Measurements from ENCODE around the gene TTC7B.

TTC7B gene

GRCh38 chr14:90805084-90805391, 11.2 kb downstream of the TTC7B start:
- no peak for DNase-seq

DNA sequence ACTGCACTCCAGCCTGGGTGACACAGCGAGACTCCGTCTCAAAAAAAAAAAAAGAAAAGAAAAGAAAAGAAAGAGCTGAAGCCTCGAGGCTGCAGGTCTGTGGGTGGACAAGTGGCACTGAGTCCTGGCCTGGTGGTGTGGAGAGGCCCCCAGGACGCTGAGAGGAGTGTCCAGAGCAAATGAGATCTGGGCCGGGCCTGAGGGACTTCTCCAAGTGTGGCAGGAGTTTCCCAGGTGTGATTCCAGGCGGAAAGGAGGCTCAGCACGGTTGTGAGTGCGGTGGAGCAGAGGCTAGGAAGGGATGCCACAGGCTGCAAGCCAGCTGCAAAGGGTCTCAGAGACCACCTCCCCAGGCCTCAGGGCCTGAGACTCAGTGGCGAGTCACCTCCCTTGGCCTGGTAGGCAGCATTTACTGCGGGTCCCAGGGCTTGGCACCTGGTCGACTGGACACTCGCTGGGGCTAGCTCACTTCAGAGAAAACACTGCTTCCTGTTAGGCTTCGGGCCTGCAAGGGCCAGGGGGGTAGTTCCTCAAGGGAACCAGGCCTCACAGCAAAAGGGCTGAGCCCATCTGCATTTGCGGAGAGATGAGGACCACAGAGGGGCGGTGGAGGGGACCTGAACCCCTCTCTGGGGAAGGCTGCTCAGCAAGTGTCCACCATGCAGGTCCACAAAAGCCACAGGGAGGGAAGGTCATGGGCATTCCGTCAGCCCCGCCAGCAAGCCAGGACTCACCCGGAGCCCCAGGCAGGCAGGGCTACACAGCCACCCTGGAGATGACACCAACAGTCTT, 11.7 kb downstream of the TTC7B start:
- DNase-seq = no peak

GRCh38 chr14:90803249-90803648, 13.0 kb downstream of the TTC7B start:
- DNase-seq = no peak

- DNase-seq = no peak
Observed at GRCh38 chr14:90799420-90799819, 16.8 kb downstream of the TTC7B start.

DNA sequence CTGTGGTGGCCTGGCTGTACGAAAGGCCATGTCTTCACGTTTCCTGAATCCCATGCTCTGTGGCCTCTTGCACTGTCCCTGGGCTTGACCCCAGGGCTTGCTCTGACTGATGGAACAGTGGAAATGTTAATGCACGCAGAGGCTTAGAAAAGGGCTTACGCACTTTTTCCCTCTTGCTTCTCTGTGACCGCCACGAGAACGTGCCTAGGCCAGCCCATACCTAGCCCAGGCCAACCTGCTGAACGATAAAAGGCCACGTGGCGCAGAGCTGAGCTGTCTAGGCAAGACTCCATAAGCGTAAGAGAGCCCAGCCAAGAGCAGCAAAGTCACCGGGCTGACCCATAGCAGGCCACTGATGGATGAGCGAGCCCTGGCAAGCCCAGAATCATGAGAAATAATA, 18.3 kb downstream of the TTC7B start:
- DNase-seq = no peak

GRCh38 chr14:90797451-90797850, 18.8 kb downstream of the TTC7B start:
- DNase-seq = no peak

DNA sequence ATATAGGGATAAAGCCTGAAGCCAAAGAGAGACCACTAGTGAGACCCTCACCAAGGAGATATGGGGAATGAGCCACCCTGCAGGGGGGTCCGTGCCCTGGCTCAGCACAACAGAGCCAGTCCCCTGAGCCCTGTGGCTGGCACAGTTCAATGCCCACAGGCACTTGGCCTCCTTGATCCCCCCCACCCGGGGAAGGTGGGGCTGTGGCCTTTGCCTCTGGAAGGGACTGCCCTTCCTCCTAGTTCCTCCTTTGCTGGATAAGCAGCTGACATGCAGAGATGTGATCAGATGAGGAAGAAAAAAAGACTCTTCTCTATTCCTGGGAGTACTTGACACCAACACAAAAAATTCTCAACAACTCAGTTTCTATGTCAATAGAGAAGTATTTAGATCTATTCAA, 19.9 kb downstream of the TTC7B start:
- DNase-seq = no peak

GRCh38 chr14:90795744-90796143, 20.5 kb downstream of the TTC7B start:
- DNase-seq = no peak

DNA sequence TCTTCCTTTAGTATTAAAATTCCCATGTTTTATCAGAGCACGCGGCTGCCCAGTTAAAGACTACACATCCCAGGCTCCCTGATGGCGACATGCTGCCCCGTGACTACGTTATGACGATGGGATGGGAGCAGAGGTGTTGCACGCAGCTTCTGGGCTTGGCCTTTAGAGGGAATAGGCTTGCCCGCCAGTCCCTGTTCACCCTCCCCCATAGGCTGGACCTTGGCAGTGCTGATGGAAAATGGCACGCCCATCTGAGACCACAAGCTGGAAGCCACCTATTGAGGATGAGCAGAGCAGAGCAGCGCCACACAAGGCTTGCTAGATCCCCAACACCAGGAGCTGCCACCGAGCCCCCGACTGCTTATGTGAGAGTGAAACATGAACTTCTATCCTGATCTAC, 24.7 kb downstream of the TTC7B start:
- DNase-seq = no peak

DNA sequence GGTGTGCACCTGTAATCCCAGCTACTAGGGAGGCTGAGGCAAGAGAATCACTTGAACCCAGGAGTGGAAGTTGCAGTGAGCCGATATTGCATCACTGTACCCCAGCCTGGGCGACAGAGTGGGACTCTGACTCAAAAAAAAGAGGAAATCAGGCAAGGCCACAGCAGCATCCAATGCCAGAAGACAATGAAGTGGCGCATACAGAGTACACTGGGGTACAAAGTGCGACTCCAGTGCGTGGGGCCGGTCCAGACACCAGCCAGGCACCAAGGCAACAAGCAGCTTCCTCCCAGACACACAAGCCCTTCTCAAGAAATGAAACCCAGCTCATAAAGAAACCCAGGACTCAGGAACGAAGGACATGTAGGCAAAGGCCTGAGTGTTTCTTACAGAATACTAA, 28.2 kb downstream of the TTC7B start:
- DNase-seq = no peak

- no peak for DNase-seq
Observed at GRCh38 chr14:90785876-90786450, 30.3 kb downstream of the TTC7B start.

- DNase-seq = no peak
Observed at GRCh38 chr14:90785471-90785870, 30.8 kb downstream of the TTC7B start.

DNA sequence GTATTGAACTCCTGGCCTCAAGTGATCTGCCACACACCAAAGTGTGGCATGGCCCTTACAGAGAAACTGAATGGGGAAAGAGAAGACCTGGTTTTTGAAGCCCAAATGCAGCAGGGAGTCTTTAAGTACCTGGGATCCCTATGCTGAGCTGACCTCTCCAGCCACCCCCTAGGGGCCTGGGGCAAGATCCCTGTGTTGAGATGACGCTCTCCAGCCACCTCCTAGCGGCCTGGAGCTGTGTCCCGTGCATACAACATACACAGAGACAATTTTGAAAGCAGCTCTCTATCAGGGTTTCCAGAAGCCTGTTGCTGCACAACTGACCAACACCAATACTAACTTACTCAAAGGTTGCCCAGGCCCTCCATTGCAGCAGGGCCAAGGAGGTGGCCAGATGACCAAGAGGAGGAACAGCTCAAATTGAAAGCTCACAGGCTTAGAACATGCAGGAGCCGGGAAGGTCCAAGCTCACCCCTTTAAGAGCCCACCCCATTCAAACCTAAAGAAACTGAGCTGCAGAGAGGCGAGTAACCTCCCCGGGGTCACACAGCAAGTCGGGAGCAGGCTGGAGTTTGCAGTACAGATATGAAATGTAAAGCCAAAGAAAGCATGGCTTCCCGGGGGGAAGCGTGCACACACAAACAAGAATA, 31.5 kb downstream of the TTC7B start:
- DNase-seq = no peak

GRCh38 chr14:90783344-90783743, 32.9 kb downstream of the TTC7B start:
- no peak for DNase-seq

- no peak for DNase-seq
Observed at GRCh38 chr14:90782892-90783291, 33.3 kb downstream of the TTC7B start.

DNA sequence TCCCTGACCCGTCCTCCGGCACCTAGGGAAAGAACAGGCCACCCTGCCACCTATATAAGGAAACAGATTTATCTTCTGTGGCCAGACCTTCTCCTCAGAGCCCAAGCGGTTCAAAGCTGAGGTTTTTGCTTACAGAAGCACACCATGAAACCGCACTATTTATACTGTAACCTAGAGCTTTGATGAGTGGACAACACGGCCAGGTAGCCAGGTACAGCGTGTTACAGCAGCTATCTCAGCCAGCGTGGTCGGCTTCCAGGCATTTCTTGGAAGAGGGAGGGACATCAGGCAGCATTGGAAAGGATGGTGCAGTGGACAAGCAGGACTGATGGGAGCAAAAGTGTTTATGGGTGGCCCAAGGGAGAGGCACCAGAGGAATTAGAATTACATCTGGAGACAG, 34.4 kb downstream of the TTC7B start:
- DNase-seq = no peak

DNA sequence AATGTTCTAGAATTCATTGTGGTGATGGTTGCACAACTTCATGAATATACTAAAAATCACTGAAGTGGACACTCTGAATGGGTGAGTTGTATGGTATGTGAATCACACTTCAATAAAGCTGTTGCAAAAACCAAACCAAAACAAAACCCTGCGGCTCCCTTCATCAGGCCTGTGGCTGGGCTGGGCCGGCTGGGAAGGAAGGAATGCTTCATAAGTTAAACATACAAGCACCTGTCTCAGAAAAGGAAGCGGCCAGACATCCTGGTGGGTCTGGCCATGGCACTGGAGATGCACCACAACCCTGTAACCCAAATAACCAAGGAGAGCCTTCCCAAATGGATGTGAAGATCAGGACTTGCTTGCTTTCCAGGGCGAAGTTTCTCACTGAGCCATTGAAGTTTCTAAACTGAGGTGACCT, 34.9 kb downstream of the TTC7B start:
- no peak for DNase-seq

DNA sequence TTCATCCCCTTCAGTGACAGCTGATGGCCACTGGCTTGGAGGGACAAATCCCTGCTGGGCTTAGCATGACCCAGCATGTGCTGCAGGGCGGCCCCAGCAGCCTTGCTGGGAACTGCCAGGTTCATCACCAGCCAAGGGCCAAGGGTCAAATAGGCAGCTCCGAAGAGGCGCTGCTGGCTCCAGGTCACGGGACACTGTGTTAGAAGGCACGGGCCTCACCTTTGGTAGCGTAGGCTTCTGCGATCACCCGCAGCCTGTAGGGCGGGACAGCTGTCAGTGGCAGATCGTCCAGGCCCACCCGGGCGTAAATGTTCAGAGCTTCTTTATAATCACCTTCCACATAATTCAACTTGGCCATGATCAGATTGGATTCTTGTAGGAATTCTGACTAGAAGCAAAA, 35.7 kb downstream of the TTC7B start:
- no peak for DNase-seq

- DNase-seq = no peak
Observed at GRCh38 chr14:90778571-90779255, 37.5 kb downstream of the TTC7B start.

DNA sequence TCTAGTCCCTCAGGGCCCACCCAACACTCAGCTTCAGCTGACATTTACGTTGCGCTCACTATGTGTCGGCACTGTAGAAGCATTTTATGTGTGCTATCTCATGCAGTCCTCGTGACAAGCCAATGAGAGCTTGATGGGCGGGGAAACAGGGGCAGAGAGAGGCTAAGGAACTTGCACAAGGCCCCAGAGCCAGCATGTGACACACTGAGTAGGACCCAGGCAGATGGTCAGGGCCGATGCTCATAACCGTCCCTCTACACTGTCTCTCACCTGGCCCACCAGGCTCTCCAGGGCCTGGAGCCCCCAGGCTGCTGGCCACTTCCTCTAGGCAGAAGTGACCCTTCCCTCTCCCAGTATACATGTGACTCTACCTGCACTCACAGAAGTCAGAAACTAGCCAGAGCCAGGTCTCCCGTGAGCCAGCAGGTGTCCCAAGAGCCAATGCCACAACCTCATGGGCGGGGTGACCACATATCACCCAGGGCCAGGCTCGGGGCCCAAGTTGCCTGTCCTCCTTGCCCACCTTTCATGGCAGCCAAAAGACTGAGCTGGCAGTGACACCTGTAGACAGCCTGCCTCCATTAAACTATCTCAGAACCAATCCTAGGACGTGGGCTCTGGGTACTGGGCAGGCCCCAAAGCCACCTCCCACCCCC, 38.3 kb downstream of the TTC7B start:
- DNase-seq = no peak

DNA sequence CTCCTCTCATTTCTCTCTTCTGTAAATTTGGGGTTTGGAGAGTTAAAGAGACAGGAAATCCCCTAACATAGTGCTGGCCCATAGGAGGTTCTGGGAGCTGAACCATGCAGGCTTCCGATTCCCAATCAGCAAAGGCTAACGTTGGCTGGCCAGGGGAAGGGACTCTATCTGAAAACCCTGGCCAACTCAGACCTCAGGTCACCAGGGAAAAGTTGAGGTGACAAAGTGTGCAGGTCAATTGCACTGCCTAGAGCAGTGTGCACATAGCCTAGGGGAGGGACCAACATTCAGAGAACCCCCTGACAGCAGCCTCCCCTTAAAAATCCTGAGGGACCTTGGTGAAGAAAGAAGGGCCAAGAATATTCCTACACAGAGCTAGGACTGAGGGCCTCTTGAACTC, 38.9 kb downstream of the TTC7B start:
- DNase-seq = no peak

GRCh38 chr14:90775441-90775840, 40.8 kb downstream of the TTC7B start:
- no peak for DNase-seq

DNA sequence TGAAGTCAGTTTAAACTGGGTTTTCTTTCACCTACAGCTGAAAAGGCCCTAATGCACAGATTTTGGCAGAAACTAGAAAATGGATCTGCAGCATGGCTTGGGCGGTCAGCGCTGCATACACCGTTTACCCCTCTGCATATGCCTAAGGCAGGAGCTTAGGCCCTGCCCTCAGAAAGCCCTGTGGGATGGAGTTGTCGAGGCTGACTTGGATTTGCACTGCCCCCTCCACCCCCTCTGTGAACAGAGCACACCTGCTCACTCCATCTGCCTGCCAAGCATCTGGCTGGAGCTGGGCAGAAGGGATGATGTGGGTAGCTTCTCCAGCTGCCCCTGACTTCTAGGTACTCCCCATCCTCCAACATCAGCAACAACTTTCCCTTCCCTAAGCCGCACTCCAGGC, 41.9 kb downstream of the TTC7B start:
- DNase-seq = no peak

All from NCI-H187 (cell line).